GM10266 (cell line): Measurements from ENCODE around the gene GALNT3.

Experiments
- DNase-seq: peaks from one replicate; pipeline ENCODE4 v3.0.0; 2012; ENCODE audit errors: extremely low spot score
- CTCF ChIP-seq: IDR thresholded peaks from 2 replicates; pipeline ENCODE4 v1.5.1; 2012; ENCODE audit warnings: mild to moderate bottlenecking, low read depth; ENCODE audit not compliant: control insufficient read depth, insufficient read depth; ENCODE audit errors: missing control alignments

The GALNT3 gene

GRCh38 chr2:165745916-165746315 lies 48.1 kb downstream of the GALNT3 start:
- DNase-seq = no peak
- no peak for TF ChIP-seq CTCF

GRCh38 chr2:165743442-165743841 lies 50.6 kb downstream of the GALNT3 start:
- no peak for TF ChIP-seq CTCF
- peak; percentile 18 for DNase-seq

- no peak for TF ChIP-seq CTCF
- no peak for DNase-seq
Observed at GRCh38 chr2:165725421-165725820, 68.6 kb downstream of the GALNT3 start.

GRCh38 chr2:165720511-165720910 lies 73.5 kb downstream of the GALNT3 start:
- no peak for TF ChIP-seq CTCF
- DNase-seq = no peak

- TF ChIP-seq CTCF = no peak
- no peak for DNase-seq
Observed at GRCh38 chr2:165718610-165719210, 75.3 kb downstream of the GALNT3 start.

GRCh38 chr2:165716091-165716490 lies 78.0 kb downstream of the GALNT3 start:
- no peak for DNase-seq
- no peak for TF ChIP-seq CTCF

GRCh38 chr2:165706960-165707487 lies 87.0 kb downstream of the GALNT3 start:
- TF ChIP-seq CTCF = no peak

More at GRCh38 chr2:165706960-165707487, 87.0 kb downstream of the GALNT3 start:
- no peak for DNase-seq
